Measurements from ENCODE around the gene LRGUK. TPM values are rescaled to one million over a fixed set of nuclear protein-coding genes. Genes with fewer than 3 reads are reported as not detected.

The LRGUK gene
- total RNA-seq, 1 experiment from 2014 or later, result not detected

DNA sequence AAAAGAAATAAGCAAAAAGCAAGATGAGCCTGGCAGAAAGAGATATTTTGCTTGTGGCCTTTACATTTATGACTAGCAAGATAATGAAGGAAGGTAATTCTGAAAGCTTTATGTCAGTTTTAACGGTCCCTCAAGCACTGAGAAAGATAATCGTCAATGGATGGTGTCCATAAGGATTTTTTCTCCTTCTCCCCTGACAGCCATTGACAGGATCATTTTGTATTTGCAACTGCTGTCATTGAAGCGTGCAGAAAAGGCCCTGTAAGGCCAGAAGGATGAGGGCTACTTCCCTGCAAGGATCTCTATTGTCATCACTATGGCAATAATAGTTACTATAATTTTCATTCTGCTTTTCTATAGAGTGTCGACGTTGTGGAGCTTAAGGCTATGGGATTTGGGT is 994 bp upstream of the LRGUK start:
- DNase-seq (ENCODE audit: low read depth), result no peak

DNA sequence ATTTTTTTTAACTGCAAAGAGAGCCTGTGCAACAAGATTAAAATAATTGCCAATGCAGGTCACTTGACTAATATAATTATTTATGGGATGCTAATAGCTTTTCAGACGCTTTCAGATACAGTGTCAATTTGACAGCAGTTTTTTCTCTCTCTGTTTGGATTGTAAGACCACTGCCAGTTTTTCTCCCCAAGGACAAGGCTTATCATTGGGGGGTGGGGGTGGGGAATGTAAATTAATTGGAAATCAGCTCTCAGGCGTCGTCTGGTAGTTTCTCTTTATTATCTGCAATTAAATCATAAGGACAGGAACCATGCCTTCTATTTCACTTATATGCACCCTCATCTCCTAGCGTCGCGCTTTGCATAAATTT is 559 bp upstream of the LRGUK start:
- DNase-seq (ENCODE audit: low read depth), result no peak

DNA sequence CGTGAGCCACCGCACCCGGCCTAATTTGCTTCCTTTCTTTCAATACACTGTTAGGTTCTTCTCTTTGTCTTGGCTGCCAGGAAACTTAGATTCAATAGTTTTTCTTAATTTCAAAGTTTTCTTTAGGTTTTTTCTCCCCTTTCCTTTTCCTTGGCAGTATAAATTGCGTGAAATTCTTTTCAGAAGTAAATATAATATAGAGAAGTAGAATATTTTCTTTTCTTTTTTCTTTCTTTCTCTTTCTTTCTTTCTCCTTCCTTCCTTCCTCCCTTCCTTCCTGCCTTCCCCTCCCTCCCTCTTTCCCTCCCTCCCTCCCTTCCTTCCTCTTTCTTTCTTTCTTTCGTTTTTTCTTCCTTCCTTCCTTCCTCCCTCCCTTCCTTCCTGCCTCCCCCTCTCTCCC is 1.7 kb downstream of the LRGUK start:
- no peak for DNase-seq (ENCODE audit: low read depth)

DNA sequence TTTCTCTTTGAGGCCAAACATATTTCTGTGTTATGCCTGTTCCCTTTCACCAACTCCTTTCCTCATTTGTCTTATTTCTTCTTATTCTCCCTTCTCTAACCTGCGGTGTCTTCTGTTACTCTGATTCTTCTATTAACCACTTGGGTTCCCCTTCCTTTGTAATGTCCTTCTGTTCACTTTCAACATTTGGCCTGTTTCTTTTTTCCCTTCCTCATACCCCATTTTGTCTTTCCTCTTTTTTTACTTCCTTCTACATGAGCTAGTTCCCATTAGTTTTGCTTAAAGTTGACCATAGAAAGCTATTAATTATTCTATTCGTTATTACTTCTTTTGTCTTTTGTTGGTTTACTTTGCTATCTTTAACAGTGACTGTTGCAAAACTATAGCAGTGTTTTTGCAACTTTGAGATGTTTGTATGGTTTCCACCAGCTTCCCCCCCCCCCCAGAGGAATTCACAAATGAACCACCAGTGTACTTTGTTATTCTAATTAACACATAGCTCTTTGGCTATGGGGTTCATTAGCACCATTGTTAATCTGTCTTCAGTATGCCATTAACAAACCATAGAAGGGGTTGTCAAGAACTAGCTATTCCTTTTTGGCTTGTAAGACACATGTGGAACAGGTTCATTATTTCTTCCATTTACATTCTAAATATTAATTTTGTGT is 2.9 kb downstream of the LRGUK start:
- no peak for DNase-seq (ENCODE audit: low read depth)

DNA sequence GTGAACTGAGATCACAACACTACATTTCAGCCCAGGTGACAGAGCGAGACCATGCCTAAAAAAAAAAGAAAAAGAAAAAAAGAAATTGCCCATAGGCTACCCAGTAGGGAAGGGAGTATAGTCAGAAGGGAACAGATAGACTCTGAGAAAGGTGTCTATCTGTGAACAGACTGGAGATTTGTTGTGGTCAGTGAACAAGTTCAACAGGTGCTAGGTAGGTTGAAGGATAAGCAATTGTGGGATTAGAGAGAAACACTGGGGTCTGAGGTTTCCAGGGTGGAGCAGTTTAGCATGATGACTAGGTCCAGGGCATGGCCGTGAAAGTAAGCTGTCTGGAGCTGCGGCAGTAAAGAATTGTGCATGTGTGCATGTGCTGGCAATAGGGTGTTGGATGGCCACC is 6.9 kb downstream of the LRGUK start:
- no peak for DNase-seq (ENCODE audit: low read depth)

DNA sequence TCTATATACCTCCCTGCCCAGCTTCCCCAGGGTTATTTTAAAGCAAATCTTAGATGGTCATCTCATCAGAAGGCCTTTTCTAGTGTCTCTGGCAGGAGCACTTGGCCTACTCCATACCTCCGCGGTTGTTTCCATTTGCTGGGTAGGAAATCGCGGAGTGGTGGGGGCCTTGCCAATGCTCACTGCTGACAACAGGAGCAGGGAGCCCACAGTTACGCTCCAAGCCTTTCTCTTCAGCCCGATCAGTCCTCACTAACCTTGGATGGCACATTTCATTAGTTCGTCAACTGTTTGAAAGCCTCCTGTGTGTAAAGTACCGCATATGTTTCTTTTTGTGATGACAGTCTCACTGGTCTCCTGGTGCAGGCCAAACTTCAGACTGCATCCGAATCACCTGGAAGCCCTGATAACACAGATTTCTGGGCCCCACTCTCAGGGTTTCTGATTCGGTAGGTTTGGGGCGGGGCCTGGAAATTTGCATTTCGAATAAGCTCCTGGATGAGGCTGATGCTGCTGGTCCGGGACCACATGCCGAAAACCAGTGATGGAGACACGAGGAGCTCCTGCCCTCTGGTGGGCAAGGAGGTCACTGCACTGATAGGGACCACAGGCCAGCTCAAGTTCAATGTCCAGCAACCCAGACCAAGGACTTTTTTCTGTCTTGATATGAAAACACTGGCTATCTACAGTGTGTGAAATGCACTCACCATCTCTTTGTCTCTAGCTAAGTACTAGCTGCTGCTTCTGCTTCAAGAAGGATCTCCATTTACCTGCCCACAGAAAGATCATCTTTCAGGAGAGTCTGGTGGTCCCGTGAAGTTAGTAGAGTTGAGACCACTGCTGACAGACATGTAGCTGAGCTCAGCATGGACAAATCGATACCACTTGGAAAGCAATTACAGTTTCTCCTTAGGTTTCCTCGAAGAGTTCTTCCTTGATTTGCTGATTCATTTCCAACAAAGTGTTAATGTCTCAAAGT is 14.0 kb downstream of the LRGUK start:
- DNase-seq (ENCODE audit: low read depth), result peak; percentile 63

DNA sequence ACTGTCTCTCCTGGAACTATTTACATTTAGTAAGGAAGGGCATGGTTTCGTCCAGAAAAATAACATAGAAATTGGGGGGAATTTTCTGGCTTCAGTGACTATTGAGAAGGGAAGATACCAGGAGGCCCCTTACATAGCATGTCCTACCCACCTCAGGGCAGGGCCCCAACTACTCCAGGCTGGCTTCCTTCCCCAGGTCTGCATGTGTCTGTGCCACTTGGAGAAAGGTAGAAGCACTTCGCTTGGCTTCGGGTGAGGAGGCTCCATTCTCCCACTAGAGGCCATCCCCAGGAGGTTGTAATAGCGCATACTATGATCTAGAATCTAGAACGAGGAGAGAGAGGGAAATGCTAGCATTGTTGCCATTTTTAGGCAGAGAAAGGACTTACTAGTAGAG is 14.7 kb downstream of the LRGUK start:
- DNase-seq (ENCODE audit: low read depth), result no peak

DNA sequence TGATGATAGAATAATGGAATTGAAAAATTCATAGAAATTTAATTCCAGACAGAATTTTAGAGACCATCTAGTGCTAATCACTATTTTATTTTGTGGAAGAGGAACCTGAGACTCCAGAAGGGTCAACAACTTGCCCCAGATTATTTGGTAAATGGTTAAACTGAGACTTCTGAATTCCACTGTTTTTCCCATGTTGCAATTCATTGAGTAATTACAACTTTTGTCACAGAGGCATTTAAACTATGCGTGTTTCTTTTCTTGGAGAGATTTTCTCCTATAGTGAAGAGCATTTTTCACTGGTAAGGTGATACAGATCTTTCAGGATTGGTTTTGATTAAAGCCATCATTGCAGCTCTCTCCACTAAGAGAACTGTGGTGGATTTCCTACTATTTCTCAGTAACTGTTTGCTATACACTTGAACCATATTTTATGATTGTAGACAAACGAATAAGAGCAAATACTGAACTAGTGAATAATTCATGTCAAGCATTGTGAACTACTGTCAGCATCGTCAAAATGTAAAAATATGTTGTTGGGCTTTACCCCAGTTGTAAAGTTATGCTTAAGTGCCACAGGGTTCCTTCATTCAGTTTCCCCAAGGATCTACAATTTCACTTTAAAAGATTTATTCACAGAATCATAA is 26.5 kb downstream of the LRGUK start:
- DNase-seq (ENCODE audit: low read depth), result no peak

DNA sequence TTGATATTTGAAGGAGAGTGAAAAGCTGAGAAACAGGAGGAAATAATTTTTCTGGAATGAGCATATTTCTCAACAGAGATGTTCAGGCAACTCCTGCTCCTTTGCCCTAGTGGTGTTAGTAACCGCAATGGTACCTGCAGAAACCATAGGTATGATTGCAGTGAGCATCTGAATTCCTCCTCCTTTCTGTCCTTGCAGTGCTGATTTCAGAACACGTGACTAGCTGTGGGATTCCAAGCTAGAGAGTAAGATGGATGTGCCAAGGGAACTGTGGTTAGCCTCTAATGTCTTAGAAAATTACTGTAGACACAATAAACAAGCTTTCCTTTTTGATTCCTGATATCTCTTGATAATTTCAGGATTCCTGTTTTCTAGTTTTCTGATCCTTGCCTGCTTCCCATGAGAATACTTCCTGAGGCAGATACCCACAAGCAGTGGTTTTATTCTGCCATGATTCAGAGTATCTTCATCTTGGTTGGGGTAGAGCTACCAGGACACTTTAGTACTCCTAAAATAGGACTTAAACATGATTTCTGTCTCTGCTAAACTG is 27.5 kb downstream of the LRGUK start:
- peak; percentile 60 for DNase-seq (ENCODE audit: low read depth)

DNA sequence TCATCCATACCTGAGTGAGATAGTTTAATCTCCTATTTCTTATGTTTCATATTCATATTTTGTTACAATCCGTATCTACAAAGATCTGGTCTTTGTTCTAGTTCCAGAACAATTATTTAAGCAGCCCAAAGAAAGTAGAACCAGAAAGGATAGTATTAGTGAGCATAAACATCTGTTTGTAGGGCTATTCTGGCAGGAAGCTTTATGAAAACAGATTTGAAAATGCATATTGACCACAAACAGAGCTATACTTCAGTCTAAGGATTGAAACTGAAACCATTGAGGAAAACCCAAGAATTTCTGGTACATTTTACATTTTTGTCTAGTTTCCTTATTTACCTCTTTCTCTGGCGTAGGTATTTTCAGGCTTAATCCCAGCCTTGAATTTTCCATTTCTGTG is 28.1 kb downstream of the LRGUK start:
- no peak for DNase-seq (ENCODE audit: low read depth)

DNA sequence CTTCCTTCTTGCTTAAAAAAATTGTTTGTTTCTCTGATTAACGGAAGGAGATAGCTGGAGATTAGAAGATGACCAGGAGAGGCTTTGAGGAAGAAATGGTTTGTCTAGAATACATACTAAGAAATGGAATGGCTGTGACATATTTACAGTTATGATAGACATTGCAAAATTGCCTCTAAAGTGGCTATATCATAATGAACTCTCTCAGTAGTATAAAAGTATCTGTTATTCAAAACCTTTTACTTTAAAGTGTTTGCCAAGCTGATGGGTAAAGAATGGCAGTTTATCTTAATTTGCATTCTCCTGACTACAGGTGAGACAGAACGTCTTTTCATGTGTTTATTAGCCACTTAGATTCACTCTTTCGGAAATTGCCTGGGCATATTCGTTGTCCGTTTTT is 28.7 kb downstream of the LRGUK start:
- DNase-seq (ENCODE audit: low read depth), result no peak

DNA sequence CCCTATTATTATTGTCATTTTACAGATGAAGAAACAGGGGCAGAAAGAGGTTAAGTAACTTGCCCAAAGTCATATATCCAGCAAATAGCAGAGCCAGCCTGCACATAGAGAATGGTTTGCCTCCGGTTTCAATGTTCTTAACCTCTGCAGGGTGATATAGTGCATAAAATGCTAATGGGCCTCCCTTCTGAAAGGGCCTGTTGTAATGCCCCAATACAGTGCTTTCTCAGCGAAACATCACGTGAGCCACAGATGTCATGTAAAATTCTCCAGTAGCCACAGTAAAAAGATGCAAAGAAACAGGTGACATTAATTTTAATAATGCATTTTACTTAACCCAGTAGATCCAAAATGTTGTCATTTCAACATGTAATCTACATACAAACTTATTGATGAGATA is 38.1 kb downstream of the LRGUK start:
- no peak for DNase-seq (ENCODE audit: low read depth)

DNA sequence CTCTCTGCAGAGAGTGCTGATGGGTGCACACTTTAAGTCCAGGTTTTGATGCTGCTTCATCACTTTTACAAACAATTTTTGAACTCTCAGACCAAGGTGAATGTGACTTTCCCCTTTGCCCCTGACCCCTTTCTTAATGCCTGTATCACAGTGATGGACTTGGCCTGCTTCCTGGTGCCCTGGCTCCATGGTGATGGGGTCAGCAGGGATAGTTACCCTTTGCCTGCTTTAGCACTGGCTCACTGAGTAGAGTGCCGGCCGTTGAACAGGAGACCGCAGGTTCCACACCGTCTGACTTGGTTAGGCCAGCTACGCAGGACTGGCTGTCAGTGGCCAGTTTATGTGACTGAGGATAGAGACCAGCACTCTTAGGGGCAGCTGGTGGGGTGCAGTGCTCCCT is 40.1 kb downstream of the LRGUK start:
- DNase-seq (ENCODE audit: low read depth), result no peak

DNA sequence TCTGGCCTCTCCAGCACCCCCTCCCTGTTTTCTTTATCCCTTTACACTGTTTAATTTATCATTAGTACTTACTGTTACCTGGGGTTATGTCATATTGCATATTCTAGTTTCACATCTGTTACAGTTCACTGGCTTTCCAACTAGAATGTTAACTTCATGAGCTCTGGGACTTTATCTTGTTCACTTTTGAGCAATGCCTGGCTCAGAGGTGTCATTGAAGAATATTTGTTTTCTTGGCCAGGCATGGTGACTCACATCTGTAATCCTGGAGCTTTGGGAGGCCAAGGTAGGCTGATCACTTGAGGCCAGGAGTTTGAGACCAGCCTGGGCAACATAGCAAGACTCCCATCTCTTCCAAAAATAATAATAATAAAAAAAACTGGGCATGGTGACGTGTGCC is 40.7 kb downstream of the LRGUK start:
- DNase-seq (ENCODE audit: low read depth), result no peak

DNA sequence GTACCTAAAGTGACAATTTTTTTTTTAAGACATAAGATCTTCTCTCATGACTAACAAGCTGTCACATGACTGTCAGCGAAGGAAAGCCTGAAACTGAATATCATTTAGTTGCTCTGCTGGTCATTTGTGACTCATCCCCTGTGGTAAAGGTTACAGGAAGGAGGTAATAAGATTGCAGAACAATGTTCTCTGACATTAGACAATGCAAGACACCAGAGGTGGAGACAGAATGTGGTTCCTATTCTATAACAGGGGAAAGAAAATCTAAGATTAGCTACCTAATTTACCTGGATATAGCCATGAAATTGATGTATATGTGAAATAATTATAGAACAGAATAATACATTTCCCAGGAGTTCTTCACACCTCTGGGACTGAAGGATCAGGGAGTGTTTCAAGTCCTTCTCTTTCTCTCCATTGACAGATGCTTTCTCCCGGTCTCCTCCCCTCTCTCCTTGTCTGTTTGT is 47.7 kb downstream of the LRGUK start:
- peak; percentile 96 for DNase-seq (ENCODE audit: low read depth)

DNA sequence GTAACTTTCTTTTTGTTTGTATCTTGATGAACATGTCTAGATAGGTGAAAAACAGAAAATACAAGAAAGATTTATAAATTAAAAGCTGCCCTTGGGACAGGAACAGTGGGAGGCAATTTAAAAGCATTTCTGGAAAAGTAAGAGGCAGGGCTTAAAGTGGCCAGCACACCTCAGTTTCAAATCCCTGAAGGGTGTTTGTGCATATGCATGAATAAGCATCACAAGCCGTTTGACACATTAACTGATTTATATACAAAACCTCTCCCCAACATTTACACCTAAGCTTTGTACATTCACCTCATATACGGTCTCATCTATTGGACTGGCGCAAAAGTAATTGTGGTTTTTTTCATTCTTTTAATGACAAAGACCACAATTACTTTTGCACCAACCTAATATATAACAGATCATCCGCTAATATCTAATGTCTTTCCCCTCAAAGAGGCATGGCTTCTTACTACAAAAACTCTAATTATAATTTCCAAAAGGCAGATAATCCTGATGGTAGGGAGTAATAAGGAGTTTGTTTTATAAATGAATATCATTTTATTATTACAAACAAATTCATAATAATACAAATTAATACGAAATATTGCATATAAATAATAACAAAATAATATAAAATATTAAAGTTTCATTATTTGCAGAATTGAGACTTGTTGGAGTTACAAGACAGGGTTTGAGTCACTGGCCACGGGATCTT is 48.3 kb downstream of the LRGUK start:
- peak; percentile 9 for DNase-seq (ENCODE audit: low read depth)

DNA sequence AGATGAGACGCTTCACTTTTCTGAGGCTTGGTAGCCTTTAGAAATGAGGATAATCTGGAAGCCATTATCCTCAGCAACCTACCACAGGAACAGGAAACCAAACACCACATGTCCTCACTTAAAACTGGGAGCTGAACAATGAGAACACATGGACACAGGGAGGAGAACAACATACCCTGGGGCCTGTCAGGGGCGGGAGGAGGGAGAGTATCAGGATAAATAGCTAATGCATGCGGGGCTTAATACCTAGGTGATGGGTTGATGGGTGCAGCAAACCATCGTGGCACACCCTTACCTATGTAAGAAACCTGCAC is 48.9 kb downstream of the LRGUK start:
- no peak for DNase-seq (ENCODE audit: low read depth)

DNA sequence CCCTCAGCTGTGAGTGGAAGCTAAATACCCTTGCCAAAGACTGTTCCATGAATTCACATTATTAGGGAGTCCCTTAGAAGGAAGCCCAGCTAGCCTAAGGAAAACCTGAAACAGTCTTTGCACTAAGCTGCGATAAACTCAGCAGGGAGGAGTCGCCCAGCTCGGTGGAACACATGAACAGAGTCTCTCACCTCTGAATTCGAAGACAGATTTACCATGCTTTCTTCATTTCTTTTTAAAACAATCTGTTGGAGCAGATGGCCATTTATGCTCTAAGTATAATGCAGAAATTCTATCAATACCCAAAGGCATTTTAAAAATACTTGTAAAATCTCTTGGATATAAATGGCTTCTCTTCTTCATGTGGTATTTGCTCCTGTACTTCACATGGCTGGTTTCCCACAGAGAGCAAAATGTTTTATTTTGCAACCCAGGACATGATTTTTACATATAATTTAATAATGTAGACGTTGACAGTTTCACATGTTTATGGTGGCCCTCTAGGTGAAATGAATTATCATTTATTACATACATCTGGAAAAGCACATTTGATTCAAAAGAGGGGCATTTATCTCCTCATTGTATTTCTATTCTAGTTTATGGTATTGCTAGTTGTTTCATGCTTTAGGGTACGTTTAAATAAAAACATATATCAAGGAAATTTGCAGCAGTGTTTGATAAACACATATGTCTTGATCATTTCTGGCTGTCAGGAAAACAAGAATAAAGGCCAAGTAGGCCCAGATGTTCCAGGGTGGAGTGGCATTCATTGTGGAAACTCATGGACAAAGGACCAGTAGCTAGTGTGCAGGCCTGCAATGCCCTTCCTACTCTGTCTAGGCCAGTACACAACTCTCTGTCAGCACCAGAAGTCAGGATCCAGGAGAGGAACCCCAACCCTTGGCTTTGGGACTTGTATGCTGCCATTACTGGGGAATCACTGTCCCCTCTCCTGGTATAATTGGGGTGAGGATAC is 52.2 kb downstream of the LRGUK start:
- DNase-seq (ENCODE audit: low read depth), result no peak

DNA sequence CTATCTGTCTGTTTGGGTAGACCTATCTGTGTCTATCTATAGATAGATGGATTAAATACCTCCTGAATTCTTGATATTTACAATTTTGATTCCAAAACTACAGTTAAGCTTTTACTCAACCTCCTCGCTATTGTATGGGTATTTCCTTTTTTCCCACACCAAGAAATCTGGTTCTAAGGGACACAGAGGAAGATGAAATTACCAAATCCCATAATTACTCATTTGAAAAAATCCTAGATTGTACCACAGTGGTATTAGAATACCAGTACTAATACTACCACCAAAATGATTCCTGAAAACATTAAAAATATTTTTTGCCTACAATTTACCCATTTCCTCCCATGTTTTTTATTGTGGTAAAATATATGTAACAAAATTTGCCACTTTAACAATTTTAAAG is 53.2 kb downstream of the LRGUK start:
- no peak for DNase-seq (ENCODE audit: low read depth)

DNA sequence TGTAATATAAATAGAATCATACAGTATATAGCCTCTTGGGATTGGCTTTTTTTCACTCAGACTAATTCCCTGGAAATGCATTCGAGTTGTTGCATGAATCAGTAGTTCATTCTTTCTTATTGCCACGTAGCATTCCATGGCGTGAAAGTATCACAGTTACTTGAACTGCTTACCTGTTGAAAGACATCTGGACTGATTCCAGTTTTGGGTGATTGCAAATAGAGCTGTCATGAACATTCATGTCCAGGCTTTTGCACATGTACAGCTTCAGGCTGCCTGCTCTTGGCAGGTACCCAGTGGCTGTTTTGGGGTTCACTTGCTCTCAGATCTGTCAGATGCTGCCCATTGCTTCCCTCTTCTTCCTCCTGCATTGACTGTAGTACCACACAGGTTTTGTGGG is 54.9 kb downstream of the LRGUK start:
- DNase-seq (ENCODE audit: low read depth), result no peak

DNA sequence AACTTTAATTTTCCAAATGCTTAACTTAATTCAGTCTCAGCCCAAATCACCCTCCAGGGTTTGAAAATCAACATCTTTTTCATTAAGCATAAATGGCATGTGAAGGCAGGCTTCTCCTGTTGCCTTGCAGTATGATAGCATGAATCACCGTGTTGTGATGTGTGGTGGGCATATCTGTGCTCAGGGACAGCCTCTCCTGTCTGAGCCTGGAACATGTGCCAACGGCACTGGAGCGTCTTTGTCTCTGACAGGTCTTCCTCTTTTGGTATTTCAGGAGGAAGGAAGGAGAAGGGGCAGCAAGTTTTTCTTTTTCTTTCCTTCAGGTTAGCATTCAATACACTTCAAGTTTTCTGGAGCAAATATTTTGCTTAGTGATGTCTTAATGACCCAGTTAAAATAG is 57.6 kb downstream of the LRGUK start:
- DNase-seq (ENCODE audit: low read depth), result peak; percentile 81

All from M059J (cell line).